Stimulated activated naive CD8-positive, alpha-beta T cell treated with anti-CD3 and anti-CD28 coated beads, Interleukin-15, Interleukin-2, amounts not matched to agents 100 U/mL and 50 U/mL, for 24 hours (primary cell): Measurements from ENCODE around the gene PAPOLA.

Source experiments
- ATAC-seq: fragments of 150-1000 bp; cut with Tn5 transposase; one replicate; pipeline ENCODE4 v1.10.0; 2021
- DNase-seq: peaks from one replicate; pipeline ENCODE4 v3.0.0; 2021

The PAPOLA gene

DNA sequence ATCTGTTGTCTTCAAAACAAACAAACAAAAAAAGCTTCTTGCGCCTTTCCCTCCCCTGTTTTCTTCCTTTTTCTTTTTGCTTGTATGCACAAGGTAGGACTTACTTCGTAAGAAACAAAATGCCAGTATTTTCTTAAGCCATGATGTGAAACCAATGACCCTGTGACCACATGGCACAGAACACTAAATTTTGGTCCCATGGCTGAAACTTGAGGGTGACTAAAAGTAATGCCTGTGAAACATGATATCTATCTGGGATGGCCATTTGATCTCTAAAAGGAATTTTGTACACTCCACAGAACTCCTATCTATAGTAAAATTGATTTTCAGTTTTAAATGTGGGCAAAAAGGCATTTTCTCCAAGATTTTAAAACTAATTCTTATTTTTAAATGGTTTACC lies 63.6 kb downstream of the PAPOLA start:
- no peak for ATAC-seq
- no peak for DNase-seq

DNA sequence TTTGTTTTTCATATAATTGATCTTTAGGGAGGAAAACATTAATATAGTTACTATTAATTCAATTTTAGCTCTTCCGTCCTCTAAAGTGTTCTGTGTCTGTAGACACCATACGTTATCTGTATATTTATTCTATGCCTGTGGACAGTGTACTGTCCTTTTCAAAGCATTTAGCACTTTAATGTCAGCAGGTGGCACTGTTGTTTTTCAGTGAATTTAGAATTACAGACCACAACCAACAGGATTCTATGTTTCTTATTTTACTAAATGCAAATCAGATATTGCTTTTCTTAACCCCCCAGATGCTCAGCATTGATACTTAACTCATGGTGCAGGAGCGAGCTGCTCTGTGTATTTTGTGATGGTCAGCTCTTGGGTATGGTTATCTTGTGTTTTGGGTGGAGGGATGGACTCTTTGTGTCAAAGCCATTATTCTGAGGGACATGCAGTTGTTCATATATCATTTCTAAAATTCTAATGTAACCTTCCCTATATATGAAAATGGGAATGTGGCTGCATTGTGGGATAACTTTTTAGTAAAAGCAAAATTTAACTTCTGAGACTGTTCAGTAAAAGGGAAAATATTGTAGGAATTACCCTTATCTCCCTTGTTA lies 65.2 kb downstream of the PAPOLA start:
- ATAC-seq, result no peak
- DNase-seq, result no peak

DNA sequence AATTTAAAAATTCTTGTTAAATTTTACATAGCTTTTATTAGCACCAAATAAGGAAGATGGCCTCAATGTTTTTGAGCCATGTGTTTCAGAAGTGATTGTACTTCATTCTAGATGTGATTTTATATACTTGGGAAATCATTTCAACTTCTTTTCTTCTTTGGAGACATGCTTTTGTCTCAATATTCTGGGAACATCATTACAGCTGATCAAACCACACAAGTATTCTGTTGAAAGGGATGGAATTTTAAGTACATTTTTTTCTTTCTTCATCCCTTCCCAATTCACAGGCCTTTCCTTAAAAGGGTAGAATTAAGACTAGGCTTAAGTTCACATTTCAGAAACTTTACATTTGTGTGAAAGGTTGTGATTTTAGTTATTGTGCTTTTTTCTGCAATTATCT lies 66.4 kb downstream of the PAPOLA start:
- DNase-seq (no peak), ATAC-seq (no peak)

DNA sequence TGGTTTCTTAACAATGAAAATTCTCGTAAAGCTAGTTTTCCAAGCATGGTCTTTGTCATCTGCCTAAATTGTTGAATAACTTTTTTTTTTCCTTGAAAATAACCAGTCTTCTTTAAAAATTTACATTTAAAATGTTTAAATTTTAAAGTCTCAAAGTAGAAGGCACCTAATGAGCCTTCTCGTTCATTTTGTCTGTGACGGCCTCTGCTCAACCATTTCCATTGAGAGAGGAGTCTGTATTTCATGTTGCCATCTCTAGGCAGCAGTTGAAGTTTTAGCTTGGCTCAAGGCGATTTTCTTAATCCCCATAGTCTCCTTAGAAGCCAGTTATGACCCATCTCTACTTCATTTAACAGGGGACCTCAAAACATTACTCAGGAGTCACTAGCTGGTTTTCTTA lies 69.1 kb downstream of the PAPOLA start:
- no peak for ATAC-seq
- no peak for DNase-seq

DNA sequence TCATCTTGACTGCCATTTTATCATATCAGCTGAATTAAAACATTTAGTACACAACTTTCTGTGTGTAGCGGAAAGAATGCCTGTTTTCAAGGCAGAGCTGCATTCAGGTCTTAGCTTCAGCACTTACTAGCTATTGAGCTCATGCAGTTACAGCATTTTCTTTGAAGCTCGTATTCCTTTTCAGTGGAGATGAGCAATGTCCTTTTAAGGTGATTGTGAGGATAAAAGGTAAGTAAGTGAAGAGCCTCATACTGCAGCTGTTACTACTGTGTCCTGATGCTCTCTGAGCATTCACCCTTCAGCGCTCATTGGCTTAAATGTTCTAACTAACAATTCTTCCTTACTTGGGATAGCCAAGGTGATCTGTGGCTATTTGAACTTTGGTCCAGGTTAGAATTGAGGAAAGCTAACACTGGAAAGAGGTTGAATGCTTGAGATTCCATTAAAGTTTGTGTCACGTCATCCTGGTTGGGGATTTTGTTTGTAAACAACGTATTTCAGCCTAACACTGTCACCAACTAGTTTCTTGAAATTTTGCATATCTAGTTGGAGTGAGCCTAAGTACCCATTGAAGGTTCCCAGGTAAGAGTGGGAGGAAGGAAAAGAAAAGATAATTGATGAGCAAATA lies 71.4 kb downstream of the PAPOLA start:
- ATAC-seq (no peak), DNase-seq (no peak)

DNA sequence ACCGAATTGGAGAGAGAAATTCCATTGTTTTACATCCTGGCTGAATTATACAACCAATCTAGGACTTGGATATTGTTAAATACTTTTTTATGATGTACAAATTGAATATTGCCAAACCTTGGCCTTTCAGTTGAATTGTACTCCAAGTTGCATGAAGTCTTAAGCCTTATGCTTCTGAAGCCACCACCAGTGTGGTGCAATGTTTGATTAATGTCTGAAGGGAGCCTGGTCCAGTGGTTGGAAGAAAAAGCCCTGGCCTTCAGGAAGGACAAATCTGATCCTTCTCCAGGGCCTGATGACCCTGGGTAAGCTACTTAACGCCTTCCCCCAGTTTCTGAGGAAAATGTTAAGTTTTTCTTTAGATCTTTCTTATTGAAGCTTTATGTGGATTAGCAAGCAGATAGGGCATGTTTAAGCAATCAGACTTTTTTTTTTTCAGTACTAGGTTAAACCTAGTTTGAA lies 72.0 kb downstream of the PAPOLA start:
- ATAC-seq, result no peak
- DNase-seq, result no peak

DNA sequence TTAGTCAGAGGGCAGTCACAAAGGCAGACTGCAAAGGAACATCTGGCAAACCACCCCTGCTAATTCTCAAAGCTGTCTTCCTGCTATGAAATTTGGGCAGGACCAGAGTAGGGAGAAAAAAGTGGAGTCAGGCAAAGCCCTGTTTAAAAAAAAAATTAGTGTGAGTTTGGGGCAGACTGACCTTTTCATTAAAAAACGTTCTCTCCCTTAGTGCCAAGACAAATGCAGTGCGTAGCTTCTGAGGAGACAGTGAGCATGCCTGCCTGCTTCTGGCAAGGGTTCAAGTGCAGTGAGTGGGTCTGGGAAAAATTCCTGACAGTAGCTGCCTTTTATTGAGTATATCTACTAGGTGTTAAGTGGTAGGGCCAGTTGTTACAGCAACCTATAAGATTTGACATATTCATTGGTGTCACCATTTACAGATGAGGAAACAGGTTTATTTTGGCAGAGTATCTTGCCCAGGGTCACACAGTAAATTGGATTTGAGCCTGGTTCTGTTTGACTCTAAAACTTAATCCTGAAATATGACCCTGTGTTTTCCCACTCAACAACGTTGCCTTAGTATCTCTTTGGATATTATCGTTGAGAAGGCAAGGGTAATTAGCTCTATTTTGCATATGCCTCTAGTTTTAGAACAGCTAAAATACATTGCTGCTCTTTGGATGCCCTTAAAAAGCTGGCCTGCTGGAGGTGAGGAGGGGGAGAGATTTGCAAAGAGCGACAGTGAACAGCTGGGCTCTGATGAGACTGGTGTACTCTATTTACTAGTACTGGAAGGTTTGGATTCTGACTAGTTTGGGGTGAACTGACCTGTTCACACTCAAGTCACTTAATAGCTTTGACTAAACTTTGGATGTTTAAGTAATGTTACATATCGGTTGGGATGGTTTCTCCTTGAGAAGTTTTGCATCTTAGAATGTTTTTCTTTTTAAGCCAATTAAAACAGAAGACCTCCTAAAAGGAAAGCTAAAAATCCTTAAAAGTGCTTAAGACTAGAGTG lies 72.8 kb downstream of the PAPOLA start:
- DNase-seq (no peak), ATAC-seq (no peak)

DNA sequence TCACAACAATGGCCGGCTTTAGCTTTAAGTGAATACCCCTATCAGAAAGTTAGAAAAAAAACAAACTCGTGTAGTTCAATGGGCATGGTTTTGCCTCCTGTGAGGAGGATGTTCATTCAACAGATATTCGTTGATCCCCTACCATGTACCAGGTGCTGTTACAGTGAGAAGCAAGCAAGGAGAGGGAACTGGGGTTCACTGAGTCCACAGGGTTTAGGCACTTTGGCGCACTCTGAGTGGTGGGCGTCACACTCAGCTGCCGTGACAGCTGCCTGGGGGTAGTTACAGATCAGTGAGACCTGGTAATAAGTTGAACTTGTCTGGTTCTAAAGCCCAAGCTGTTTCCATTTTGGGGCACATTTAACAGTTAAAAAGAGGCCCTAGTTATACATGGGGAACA lies 74.2 kb downstream of the PAPOLA start:
- no peak for ATAC-seq
- DNase-seq, result no peak

DNA sequence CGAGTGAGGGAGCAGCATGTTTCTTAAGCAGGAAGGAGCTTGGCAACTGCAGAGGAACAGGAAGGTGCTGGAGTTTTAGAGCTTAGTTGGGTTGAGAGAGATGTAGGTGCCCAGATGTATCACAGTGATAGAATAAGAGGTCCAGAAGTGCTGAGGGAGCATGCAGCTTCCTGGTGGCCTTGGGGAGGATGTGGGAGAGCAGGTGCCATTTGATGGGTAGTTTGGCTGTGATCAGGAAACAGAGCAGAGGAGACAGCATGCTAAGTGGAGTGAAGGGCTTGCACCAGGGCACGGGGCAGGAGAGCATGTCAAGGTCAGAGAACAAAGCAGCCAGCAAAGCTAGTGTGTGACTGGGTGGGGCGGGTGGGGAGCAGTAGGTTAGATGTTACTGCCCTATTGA lies 74.8 kb downstream of the PAPOLA start:
- no peak for ATAC-seq
- no peak for DNase-seq

DNA sequence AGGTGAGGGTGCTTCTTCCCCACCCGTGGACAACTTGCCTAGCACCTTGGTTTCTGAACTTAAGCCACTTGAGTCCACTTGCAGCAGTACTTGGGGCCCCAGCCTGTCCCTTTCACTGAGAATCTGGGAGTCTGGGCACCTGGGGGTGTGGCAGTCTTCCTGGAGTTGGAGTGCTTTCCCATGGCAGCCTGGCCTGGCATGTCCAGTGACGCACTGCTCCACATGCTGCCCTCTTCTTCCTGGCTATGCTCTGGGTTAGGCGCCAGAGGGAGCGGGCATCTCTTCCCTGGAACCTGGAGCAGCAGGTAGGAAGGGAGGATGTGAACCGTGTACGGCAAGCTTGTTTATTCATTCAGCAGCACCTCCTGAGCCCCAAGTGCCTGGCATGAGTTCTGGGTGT lies 76.4 kb downstream of the PAPOLA start:
- ATAC-seq (no peak), DNase-seq (no peak)

DNA sequence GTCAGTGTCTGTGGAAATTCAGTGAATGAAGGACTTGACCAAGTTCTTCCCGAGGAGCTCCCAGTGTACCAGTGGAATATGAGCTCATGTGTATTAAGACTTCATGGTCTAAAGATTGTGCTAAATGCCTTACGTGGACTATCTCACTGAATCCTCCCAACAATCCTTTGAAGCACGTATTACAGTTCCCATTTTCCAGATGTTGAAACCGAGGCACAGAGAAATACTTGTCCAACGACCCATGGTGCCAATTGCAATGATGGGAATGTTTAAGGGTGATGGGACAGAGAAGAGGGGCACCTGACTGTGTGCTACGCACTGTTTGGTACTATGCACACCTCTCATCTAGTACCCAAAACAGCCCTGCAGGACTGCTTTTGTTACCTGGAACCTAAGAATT lies 77.2 kb downstream of the PAPOLA start:
- no peak for ATAC-seq

DNA sequence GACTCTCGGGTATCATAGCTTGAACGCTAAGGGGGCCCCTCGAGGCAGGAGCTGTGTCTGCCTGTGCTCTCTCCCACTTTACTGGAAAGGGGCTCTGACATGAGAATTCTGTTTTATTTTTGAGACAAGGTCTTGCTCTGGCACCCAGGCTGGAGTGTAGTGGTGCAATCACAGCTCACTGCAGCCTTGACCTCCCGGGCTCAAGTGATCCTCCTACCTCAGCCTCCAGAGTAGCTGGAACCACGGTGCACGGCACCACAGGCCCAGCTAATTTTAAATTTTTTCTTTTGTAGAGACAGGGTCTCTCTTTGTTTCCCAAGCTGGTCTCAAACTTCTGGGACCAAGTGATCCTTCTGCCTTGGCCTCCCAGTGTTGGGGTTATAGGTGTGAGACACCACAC lies 77.7 kb downstream of the PAPOLA start:
- no peak for DNase-seq
- no peak for ATAC-seq

More for the DNA sequence above, 77.2 kb downstream of the PAPOLA start:
- DNase-seq, result no peak

DNA sequence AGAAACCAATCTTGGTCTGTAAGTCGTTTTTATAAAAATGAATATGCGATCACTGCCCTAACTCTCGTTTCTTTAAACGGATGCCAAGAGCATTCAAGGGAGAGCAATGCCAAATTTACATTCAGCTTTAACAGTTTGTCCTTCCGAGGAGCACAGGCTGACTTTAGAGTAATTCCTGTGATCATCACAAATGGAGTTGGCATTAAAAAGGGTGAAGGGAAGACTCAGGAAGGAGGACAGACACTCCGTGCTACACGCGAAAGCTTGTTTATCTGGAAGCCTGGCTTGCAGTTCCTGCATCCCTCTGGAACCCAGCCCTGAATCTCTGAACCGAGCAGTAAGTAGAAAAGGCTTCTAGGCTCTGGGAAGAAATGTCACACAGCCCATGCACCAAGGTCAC lies 78.4 kb downstream of the PAPOLA start:
- ATAC-seq (no peak), DNase-seq (no peak)

DNA sequence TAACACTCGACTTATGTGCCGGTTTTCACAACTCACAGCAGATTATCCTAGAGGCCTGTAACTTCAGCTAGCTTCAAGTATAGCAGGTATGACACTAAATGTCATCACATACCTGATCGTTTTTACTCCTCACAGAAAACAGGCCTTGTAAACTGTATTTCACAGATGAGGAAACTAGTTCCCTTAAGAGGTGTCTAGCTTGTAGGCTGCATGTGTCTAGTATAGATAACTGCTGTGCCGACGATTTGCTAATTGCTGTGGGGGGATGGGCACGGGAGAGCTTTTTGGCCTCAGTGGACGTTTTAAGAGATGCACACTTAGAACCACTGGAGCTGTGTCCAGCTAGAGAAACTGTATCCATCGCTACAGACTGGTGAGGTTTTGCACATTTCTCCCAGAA lies 78.8 kb downstream of the PAPOLA start:
- DNase-seq, result no peak

DNA sequence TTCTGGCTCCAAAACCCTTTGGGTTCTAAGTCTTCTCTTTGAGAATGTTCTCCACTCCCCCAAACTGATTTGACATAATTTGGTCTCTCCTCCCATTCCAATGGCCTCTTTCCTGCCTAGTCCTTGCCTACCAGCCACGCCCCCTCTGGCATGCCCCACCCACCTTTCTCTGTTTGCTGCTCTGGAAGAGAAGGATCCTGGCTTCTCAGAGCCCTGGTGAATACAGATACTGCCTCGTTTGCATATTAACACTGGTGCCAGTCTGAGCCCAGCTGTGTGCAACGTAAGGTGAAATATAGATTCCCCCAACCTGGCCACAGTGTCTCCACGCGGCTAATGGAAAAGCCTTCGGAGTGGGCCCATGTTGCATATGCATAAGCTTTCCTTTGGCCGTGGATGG lies 79.7 kb downstream of the PAPOLA start:
- DNase-seq (no peak), ATAC-seq (no peak)

More for the DNA sequence above, 78.8 kb downstream of the PAPOLA start:
- ATAC-seq, result no peak

DNA sequence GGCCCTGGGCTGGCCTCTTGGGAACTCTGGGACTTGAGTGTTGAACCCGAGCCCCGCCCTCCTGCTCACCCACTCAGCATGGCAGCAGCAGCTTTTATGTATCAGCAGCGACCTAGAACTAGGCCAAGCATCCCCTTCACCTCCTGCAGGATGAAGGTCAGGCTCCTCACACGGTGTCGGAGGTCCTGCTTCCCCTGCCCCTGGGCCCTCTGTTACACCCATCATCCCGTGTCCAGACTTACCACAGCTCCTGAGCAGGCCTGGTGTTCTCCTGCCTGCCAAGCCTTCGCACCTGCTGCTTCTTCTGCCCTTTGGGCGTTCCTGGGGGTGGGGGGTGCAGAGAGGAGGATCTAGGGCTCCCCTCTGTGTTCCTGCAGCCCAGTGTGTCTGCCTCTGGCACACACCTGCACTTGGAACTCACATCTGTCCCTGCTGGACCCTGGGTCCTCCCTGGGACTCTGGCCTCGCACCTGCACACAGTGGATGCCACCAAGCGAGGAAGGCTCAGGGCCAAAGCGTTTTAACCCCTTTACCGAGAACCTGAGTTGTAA lies 80.3 kb downstream of the PAPOLA start:
- ATAC-seq (no peak), DNase-seq (no peak)

DNA sequence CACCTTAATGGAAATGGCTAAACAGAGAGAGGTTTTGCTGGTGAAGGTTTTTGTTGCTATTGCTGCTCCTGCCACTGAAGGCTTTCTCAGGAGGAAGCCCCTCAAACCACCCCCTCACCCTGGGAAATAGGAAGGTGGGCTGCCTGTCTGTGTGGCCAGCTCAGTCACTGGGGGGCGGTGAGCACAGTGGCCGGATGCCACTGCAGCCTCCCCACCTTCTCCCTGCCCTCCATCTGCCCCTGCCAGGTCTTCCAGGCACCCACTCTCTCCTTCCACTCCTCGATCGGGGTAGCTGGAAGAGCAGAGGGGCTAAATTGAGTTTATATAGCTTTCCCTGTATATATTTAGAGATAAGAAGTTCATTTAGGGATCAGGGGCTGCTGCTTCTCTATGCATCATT lies 80.8 kb downstream of the PAPOLA start:
- ATAC-seq, result no peak
- DNase-seq, result no peak

DNA sequence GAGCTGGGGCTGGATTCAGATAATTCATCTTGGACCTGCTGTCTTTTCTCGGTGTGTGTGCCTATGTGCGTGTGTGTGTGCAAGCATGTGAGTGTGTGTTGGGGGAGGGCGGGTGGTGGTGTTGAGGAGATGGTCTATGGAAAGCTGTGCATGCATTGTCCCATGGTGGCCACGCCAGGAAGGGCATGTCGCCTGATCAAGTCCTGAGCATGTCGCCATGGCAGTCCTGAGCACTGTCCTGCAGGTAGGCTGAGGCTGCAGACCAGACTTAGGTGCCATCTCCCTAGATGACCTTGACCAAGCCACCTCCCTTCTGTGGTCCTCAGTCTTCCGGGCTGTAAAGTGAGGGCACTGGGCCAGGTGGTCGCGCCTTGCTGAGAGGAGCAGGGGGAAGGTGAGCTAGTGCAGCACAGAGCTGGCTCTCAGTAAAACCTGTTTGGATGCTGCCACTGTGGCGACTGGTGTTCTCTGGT lies 81.4 kb downstream of the PAPOLA start:
- DNase-seq, result no peak
- ATAC-seq, result no peak

DNA sequence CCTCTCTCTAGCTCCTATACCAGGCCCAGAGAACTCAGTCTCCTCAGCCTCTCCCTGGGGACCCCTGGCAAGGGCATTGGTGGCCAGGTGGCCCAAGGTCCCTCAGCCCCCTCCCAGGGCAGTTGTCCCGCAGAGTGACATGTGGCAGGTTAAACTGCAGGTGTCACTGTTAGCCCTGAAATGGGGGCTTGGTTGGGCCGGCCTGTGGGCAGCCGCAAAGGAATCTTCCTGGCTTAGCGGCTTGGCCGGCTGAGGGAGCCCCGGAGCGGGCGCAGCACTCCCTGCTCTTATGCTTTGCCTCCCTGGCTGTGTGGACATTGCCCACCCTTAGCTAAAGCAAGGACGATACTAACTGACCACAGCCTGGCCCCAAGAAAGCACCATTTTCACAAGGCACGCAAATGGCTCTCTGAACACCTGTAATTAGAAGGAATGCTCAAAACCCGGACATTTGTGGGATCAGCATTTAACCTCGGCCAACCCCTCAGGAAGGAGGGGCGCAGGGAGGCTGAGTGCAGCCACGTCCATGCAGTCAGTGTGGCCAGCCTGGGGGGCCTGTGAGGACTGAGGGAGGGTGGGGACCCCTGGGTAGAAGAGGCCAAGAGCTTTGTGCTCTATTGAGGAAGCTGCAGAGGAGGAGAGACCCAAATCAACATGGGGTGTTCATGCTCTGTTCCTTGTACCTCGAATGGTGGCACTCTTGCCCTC lies 82.2 kb downstream of the PAPOLA start:
- peak; percentile 64 for ATAC-seq
- DNase-seq, result peak; percentile 41

DNA sequence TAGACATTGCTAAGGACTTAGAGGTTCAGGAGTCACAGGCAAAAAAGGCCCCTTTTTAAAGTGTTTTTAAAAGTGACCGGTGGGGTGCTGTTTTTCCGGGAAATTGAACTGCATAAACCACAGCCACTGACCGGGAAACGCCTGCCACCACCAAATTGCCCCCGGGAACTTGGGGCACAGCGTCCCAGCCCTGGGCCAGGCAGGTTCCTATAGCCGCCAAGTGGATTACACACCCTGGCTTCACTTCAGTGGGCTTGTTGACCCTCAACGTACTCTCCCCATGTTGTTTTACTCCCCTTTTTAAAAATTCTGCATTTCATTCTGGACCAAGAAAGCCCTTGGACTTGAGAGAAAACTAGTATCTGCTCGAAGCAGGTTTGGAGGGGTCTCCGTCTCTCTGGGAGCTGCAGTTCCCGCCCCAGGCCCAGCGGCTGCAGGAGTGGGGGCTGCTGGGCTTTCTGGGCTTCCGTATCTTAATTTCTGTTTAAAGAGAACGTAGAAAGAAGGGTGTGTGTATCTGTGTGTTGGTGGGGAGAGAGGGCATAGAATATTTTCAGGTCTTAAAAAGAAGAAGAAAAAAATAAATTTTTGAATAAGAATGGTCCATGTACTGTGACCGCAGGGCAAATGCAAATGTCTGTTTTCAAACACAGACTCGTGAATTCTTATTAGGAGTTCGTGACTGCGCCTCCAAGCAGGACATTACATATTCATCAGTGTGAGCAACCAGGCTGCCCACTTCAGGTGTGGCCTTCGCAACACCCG lies 82.9 kb downstream of the PAPOLA start:
- no peak for ATAC-seq
- no peak for DNase-seq

DNA sequence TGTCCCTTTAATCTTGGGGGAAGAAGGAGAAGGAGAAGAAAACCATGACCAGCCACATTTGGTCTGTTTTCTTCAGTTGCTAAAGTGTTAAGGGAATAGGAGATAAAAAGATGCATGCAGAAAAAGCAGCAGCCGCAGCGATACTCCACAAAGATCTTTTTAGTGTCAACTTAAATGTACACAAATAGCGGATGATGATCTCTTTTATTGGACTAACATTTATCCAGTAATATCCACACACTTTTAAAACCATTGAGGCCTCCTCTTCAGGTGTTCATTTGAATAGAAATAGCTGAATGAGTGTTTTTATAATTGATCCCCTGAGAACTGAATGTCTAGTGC lies 83.5 kb downstream of the PAPOLA start:
- DNase-seq (no peak), ATAC-seq (no peak)
